ENCODE data around the gene PHYHIPL.

PHYHIPL gene

GRCh38 chr10:59148701-59149100, 27.7 kb upstream of the PHYHIPL start:
- Histone ChIP-seq H3K9ac (no peak overlapping the region), H3K4me3 (no peak overlapping the region), H3K36me3 (no peaks in the 10 kb centered on the region), H3K4me2 (no peak overlapping the region), H3K27ac (no peak overlapping the region), H3K9me3 (peaks cover 6% of the 10 kb centered on the region; the same call in 1 of the 2 replicates), H4K20me1 (no peaks in the 10 kb centered on the region), H3K4me1 (peaks cover 4% of the 10 kb centered on the region), H3K27me3 (no peaks in the 10 kb centered on the region)
- no peak for TF ChIP-seq Cebpa-rat (IDR thresholded peaks at IDR 0.05)

GRCh38 chr10:59155556-59155955, 20.9 kb upstream of the PHYHIPL start:
- no peaks in the 10 kb centered on the region for H3K27me3 ChIP-seq
- no peak for TF ChIP-seq Cebpa-rat (IDR thresholded peaks at IDR 0.05)

GRCh38 chr10:59167512-59167911, 8.9 kb upstream of the PHYHIPL start:
- Histone ChIP-seq H3K36me3 (no peaks in the 10 kb centered on the region), H3K9me3 (no peaks in the 10 kb centered on the region; the same call in 1 of the 2 replicates), H3K27me3 (no peaks in the 10 kb centered on the region), H3K27ac (no peak overlapping the region), H3K9ac (no peak overlapping the region), H3K4me1 (no peaks in the 10 kb centered on the region), H3K4me2 (no peak overlapping the region), H4K20me1 (no peaks in the 10 kb centered on the region), H3K4me3 (no peak overlapping the region)
- TF ChIP-seq Cebpa-rat (IDR thresholded peaks at IDR 0.05) = no peak

More at GRCh38 chr10:59155556-59155955, 20.9 kb upstream of the PHYHIPL start:
- Histone ChIP-seq H3K36me3 (no peaks in the 10 kb centered on the region), H3K9ac (no peak overlapping the region), H3K4me3 (no peak overlapping the region), H3K4me2 (no peak overlapping the region), H3K9me3 (no peaks in the 10 kb centered on the region), H3K27ac (no peak overlapping the region), H3K4me1 (no peaks in the 10 kb centered on the region), H4K20me1 (no peaks in the 10 kb centered on the region)

- no peak overlapping the region for H3K27ac ChIP-seq
- H3K4me2 ChIP-seq = no peak overlapping the region
- H3K27me3 ChIP-seq = no peaks in the 10 kb centered on the region
- TF ChIP-seq Cebpa-rat (IDR thresholded peaks at IDR 0.05) = no peak
- no peaks in the 10 kb centered on the region for H3K36me3 ChIP-seq
- H4K20me1 ChIP-seq = no peaks in the 10 kb centered on the region
- no peak overlapping the region for H3K4me3 ChIP-seq
- H3K9ac ChIP-seq = no peak overlapping the region
- peaks cover 16% of the 10 kb centered on the region for H3K9me3 ChIP-seq
- no peaks in the 10 kb centered on the region for H3K4me1 ChIP-seq
Measured at GRCh38 chr10:59172567-59172966, 3.9 kb upstream of the PHYHIPL start.

- Histone ChIP-seq H3K36me3 (no peaks in the 10 kb centered on the region), H3K4me2 (no peak overlapping the region), H3K9ac (no peak overlapping the region), H3K4me3 (no peak overlapping the region), H3K27ac (no peak overlapping the region), H3K27me3 (no peaks in the 10 kb centered on the region), H3K4me1 (no peaks in the 10 kb centered on the region), H4K20me1 (no peaks in the 10 kb centered on the region), H3K9me3 (peaks cover 16% of the 10 kb centered on the region)
- no peak for TF ChIP-seq Cebpa-rat (IDR thresholded peaks at IDR 0.05)
Measured at GRCh38 chr10:59173414-59173813, 3.0 kb upstream of the PHYHIPL start.

- Histone ChIP-seq H3K4me1 (no peaks in the 10 kb centered on the region), H3K4me2 (no peak overlapping the region), H3K27ac (no peak overlapping the region), H3K27me3 (no peaks in the 10 kb centered on the region), H3K36me3 (no peaks in the 10 kb centered on the region), H4K20me1 (no peaks in the 10 kb centered on the region), H3K4me3 (no peak overlapping the region), H3K9ac (no peak overlapping the region), H3K9me3 (peaks cover 16% of the 10 kb centered on the region)
- TF ChIP-seq Cebpa-rat (IDR thresholded peaks at IDR 0.05) = no peak
Measured at GRCh38 chr10:59175538-59176240, 754 bp upstream of the PHYHIPL start.

- TF ChIP-seq Cebpa-rat (IDR thresholded peaks at IDR 0.05) = no peak
- no peaks in the 10 kb centered on the region for H3K36me3 ChIP-seq
- H3K4me1 ChIP-seq = no peaks in the 10 kb centered on the region
- no peak overlapping the region for H3K27ac ChIP-seq
- no peak overlapping the region for H3K4me3 ChIP-seq
- H3K27me3 ChIP-seq = no peaks in the 10 kb centered on the region
- H3K4me2 ChIP-seq = no peak overlapping the region
- H3K9me3 ChIP-seq = peaks cover 16% of the 10 kb centered on the region
- H3K9ac ChIP-seq = no peak overlapping the region
- H4K20me1 ChIP-seq = no peaks in the 10 kb centered on the region
Measured at GRCh38 chr10:59177031-59177797, 771 bp downstream of the PHYHIPL start.

GRCh38 chr10:59177836-59178235, 1.4 kb downstream of the PHYHIPL start:
- Histone ChIP-seq H3K9me3 (peaks cover 16% of the 10 kb centered on the region), H3K9ac (no peak overlapping the region), H3K4me1 (no peaks in the 10 kb centered on the region), H3K4me2 (no peak overlapping the region), H3K4me3 (no peak overlapping the region), H4K20me1 (no peaks in the 10 kb centered on the region), H3K27me3 (no peaks in the 10 kb centered on the region), H3K36me3 (no peaks in the 10 kb centered on the region), H3K27ac (no peak overlapping the region)
- no peak for TF ChIP-seq Cebpa-rat (IDR thresholded peaks at IDR 0.05)

- Histone ChIP-seq H3K36me3 (no peaks in the 10 kb centered on the region), H3K4me1 (no peaks in the 10 kb centered on the region), H3K4me3 (no peak overlapping the region), H3K27ac (no peak overlapping the region), H3K27me3 (no peaks in the 10 kb centered on the region), H3K9ac (no peak overlapping the region), H3K4me2 (no peak overlapping the region), H4K20me1 (no peaks in the 10 kb centered on the region), H3K9me3 (peaks cover 16% of the 10 kb centered on the region)
- no peak for TF ChIP-seq Cebpa-rat (IDR thresholded peaks at IDR 0.05)
Measured at GRCh38 chr10:59179068-59179467, 2.6 kb downstream of the PHYHIPL start.

- no peak overlapping the region for H3K27ac ChIP-seq
- no peak overlapping the region for H3K4me2 ChIP-seq
- no peak overlapping the region for H3K4me3 ChIP-seq
- H3K27me3 ChIP-seq = no peaks in the 10 kb centered on the region
- H3K9me3 ChIP-seq = peaks cover 15% of the 10 kb centered on the region
- no peaks in the 10 kb centered on the region for H4K20me1 ChIP-seq
- TF ChIP-seq Cebpa-rat (IDR thresholded peaks at IDR 0.05) = no peak
- no peak overlapping the region for H3K9ac ChIP-seq
- no peaks in the 10 kb centered on the region for H3K4me1 ChIP-seq
- H3K36me3 ChIP-seq = no peaks in the 10 kb centered on the region
Measured at GRCh38 chr10:59180689-59181270, 4.3 kb downstream of the PHYHIPL start.

All from BLaER1 (cell line).